IMR-90 (cell line): ENCODE results near the gene ZNF99. TPM values are rescaled to one million over a fixed set of nuclear protein-coding genes. Genes with fewer than 3 reads are reported as not detected.

Experiments used
- ATAC-seq: fragments of 200-7000 bp; cut with Tn5 transposase; 2 replicates; pipeline ENCODE4 v1.9.1; 2020; ENCODE audit warnings: low read depth, mild to moderate bottlenecking, moderate library complexity
- BruUV-seq: library from RNA; stranded (reverse); fragments of 400-500 nt; replicated peaks from 2 replicates; lab custom pipeline; 2021; lab: Mats Ljungman, UMichigan
- CTCF ChIA-PET: fragments of 300-600 bp; formaldehyde crosslinking; extraction: SDS; loops from one replicate; lab custom pipeline; 2021; ENCODE audit warnings: antibody characterized with exemption; lab: Yijun Ruan, JAX
- POLR2A ChIA-PET: fragments of 300-600 bp; sonication (Branson Sonifier 250); formaldehyde crosslinking; loops from one replicate; lab custom pipeline; 2022; ENCODE audit warnings: antibody characterized with exemption; ENCODE audit not compliant: unreplicated experiment; lab: Charles Lee
- DNase-seq: peaks from one replicate; pipeline ENCODE4 v3.0.0; 2013
- H2AFZ ChIP-seq: replicated peaks from 2 replicates; pipeline ENCODE3; 2013; ENCODE audit warnings: low read length, mild to moderate bottlenecking; ENCODE audit not compliant: poor library complexity
- H2AK5ac ChIP-seq: 2 replicates; pipeline ENCODE4 v1.6.1; 2013; ENCODE audit warnings: low read depth, low read length, inconsistent platforms
- H2AK9ac ChIP-seq: replicated peaks from 2 replicates; pipeline ENCODE3; 2013; ENCODE audit warnings: mild to moderate bottlenecking, low read depth, low read length, moderate library complexity; ENCODE audit not compliant: poor library complexity
- H2BK120ac ChIP-seq: 2 replicates; pipeline ENCODE4 v1.6.1; 2013; ENCODE audit warnings: low read depth, low read length, inconsistent platforms
- H2BK15ac ChIP-seq: 3 replicates; pipeline ENCODE4 v1.6.1; 2013; ENCODE audit warnings: low read depth, low read length, inconsistent platforms
- H2BK20ac ChIP-seq: 2 replicates; pipeline ENCODE4 v1.6.1; 2013; ENCODE audit warnings: low read depth, mild to moderate bottlenecking, inconsistent platforms, low read length, moderate library complexity
- H2BK5ac ChIP-seq: 2 replicates; pipeline ENCODE4 v1.6.1; 2013; ENCODE audit warnings: mild to moderate bottlenecking, low read depth, low read length, inconsistent platforms; ENCODE audit not compliant: poor library complexity, severe bottlenecking
- H3K14ac ChIP-seq: replicated peaks from 2 replicates; pipeline ENCODE4 v1.6.1; 2013; ENCODE audit warnings: low read depth, low read length, inconsistent platforms
- H3K18ac ChIP-seq: 2 replicates; pipeline ENCODE4 v1.6.1; 2013; ENCODE audit warnings: low read depth, low read length, control low read depth
- H3K23ac ChIP-seq: 2 replicates; pipeline ENCODE4 v1.6.1; 2013; ENCODE audit warnings: low read depth, low read length, inconsistent platforms
- H3K27ac ChIP-seq: 2 replicates; pipeline ENCODE4 v1.5.1; 2013; ENCODE audit warnings: mild to moderate bottlenecking, control low read depth, low read length; ENCODE audit not compliant: insufficient read depth
- H3K27me3 ChIP-seq: 2 replicates; pipeline ENCODE4 v1.6.1; 2013; ENCODE audit warnings: low read length; ENCODE audit not compliant: control insufficient read depth, insufficient read depth
- H3K36me3 ChIP-seq: 2 replicates; pipeline ENCODE4 v1.6.1; 2013; ENCODE audit warnings: low read length, mixed read lengths; ENCODE audit not compliant: control insufficient read depth, insufficient read depth
- H3K4ac ChIP-seq: 2 replicates; pipeline ENCODE4 v1.6.1; 2013; ENCODE audit warnings: low read depth, low read length, inconsistent platforms
- H3K4me1 ChIP-seq: 2 replicates; pipeline ENCODE4 v1.6.1; 2013; ENCODE audit warnings: low read length, mixed read lengths; ENCODE audit not compliant: control insufficient read depth, insufficient read depth
- H3K4me2 ChIP-seq: 2 replicates; pipeline ENCODE4 v1.6.1; 2013; ENCODE audit warnings: low read depth, mild to moderate bottlenecking, control low read depth, low read length, moderate library complexity
- H3K4me3 ChIP-seq: 2 replicates; pipeline ENCODE4 v1.5.1; 2013; ENCODE audit warnings: low read depth, mild to moderate bottlenecking, control low read depth, low read length, moderate library complexity; ENCODE audit not compliant: insufficient read depth
- H3K56ac ChIP-seq: 2 replicates; pipeline ENCODE4 v1.6.1; 2013; ENCODE audit warnings: low read length, inconsistent platforms; ENCODE audit not compliant: insufficient read depth; ENCODE audit errors: extremely low read depth
- H3K79me1 ChIP-seq, 2 experiments: 2 replicates each; pipeline ENCODE4 v1.6.1; 2013; ENCODE audit warnings: low read length in 2 of 2, inconsistent platforms in 1 of 2, low read depth in 1 of 2
- H3K9ac ChIP-seq: 2 replicates; pipeline ENCODE4 v1.6.1; 2013; ENCODE audit warnings: low read depth, low read length, control low read depth
- H3K9me1 ChIP-seq: 2 replicates; pipeline ENCODE4 v1.6.1; 2013; ENCODE audit warnings: low read length, inconsistent platforms; ENCODE audit not compliant: insufficient read depth
- H3K9me3 ChIP-seq: 2 replicates; pipeline ENCODE4 v1.6.1; 2013; ENCODE audit warnings: low read length; ENCODE audit not compliant: control insufficient read depth, insufficient read depth
- H4K20me1 ChIP-seq: 2 replicates; pipeline ENCODE4 v1.6.1; 2013; ENCODE audit warnings: low read length, inconsistent platforms; ENCODE audit not compliant: insufficient read depth
- H4K5ac ChIP-seq: 2 replicates; pipeline ENCODE4 v1.6.1; 2013; ENCODE audit warnings: mild to moderate bottlenecking, low read depth, low read length, control low read depth
- H4K8ac ChIP-seq, 2 experiments: 2 replicates each; pipeline ENCODE4 v1.6.1; 2013; ENCODE audit warnings: low read depth in 2 of 2, low read length in 2 of 2, control low read depth in 1 of 2, inconsistent platforms in 1 of 2
- H4K91ac ChIP-seq: 2 replicates; pipeline ENCODE4 v1.6.1; 2013; ENCODE audit warnings: low read depth, low read length, inconsistent platforms; ENCODE audit not compliant: insufficient read depth
- BHLHE40 ChIP-seq: fragments of 150-350 bp; IDR thresholded peaks from 2 replicates; pipeline ENCODE4 v1.6.1; 2016; ENCODE audit warnings: mild to moderate bottlenecking, low read depth, low read length
- CEBPB ChIP-seq: IDR thresholded peaks from 2 replicates; pipeline ENCODE4 v1.6.1; 2012; ENCODE audit warnings: low read depth, low read length, improper control_type of control experiment
- CHD1 ChIP-seq: IDR thresholded peaks from 2 replicates; pipeline ENCODE4 v1.6.1; 2012; ENCODE audit warnings: low read depth, low read length, improper control_type of control experiment
- FOS ChIP-seq: fragments of 150-350 bp; IDR thresholded peaks from 2 replicates; pipeline ENCODE4 v1.6.1; 2016; ENCODE audit warnings: low read depth, low read length
- MAFK ChIP-seq: IDR thresholded peaks from 2 replicates; pipeline ENCODE4 v1.6.1; 2012; ENCODE audit warnings: low read depth, low read length, improper control_type of control experiment
- MAZ ChIP-seq: IDR thresholded peaks from 2 replicates; pipeline ENCODE4 v1.6.1; 2012; ENCODE audit warnings: low read depth, mild to moderate bottlenecking, low read length, improper control_type of control experiment, moderate library complexity, borderline replicate concordance
- MXI1 ChIP-seq: IDR thresholded peaks from 2 replicates; pipeline ENCODE4 v1.6.1; 2012; ENCODE audit warnings: low read depth, mild to moderate bottlenecking, low read length, moderate library complexity, borderline replicate concordance
- POLR2A ChIP-seq: IDR thresholded peaks from 2 replicates; pipeline ENCODE4 v1.6.1; 2012; ENCODE audit warnings: mild to moderate bottlenecking, low read depth, low read length
- RAD21 ChIP-seq: IDR thresholded peaks from 2 replicates; pipeline ENCODE4 v1.6.1; 2012; ENCODE audit warnings: low read length, improper control_type of control experiment
- RCOR1 ChIP-seq: IDR thresholded peaks from 2 replicates; pipeline ENCODE4 v1.6.1; 2012; ENCODE audit warnings: mild to moderate bottlenecking, low read length, improper control_type of control experiment; ENCODE audit not compliant: insufficient replicate concordance
- RFX5 ChIP-seq: IDR thresholded peaks from 2 replicates; pipeline ENCODE4 v1.8.0; 2012; ENCODE audit warnings: low read depth, mild to moderate bottlenecking, low read length, moderate library complexity
- SMC3 ChIP-seq: fragments of 150-350 bp; IDR thresholded peaks from 2 replicates; pipeline ENCODE4 v1.6.1; 2016; ENCODE audit warnings: low read depth, mild to moderate bottlenecking, antibody characterized with exemption, low read length, moderate library complexity
- WGBS, 2 experiments: methylation state at CpG; one replicate each; pipeline versions ENCODE4 v1.1.5 to v1.1.7; 2013; ENCODE audit warnings: missing lambda C conversion rate in 2 of 2; ENCODE audit not compliant: insufficient read length in 1 of 2; ENCODE audit errors: extremely low coverage in 2 of 2; 5-methylcytosine and 5-hydroxymethylcytosine counted together
- dilution Hi-C: fragments of 300-500 bp; cut with HindIII; formaldehyde crosslinking; loops from one replicate; pipeline ENCODE4 v1.14.3; 2018; ENCODE audit warnings: low sequenced_read_pairs; ENCODE audit not compliant: unreplicated experiment
- in situ Hi-C: fragments of 300-500 bp; cut with MboI; formaldehyde crosslinking; loops from 3 replicates; pipeline ENCODE4 v1.14.3; 2019; ENCODE audit warnings: low sequenced_read_pairs, inconsistent platforms, mixed read lengths
- intact Hi-C: fragments of 100-400 bp; cut with micrococcal nuclease; formaldehyde crosslinking; loops from 2 replicates; pipeline ENCODE4 v1.10.0; 2022
- polyA plus RNA-seq, 3 experiments: library from polyadenylated mRNA; depleted of rRNA; stranded (reverse); fragments of >200 nt; gene quantifications; 2 replicates each; pipeline ENCODE4 v1.2.3, GENCODE V29; 2012; ENCODE audit warnings: low replicate concordance in 1 of 3
- total RNA-seq: library from RNA; depleted of rRNA; stranded (reverse); fragments of >200 nt; gene quantifications from 2 replicates; pipeline ENCODE4 v1.2.3, GENCODE V29; 2012
- TF ChIP-seq, protein P1 (sequence below): conservative IDR thresholded peaks from 2 replicates; pipeline ENCODE4 v1.5.1; 2012; ENCODE audit warnings: mild to moderate bottlenecking, low read depth, low read length, improper control_type of control experiment
- TF ChIP-seq, protein P2 (sequence below): fragments of 150-350 bp; IDR thresholded peaks from 2 replicates; pipeline ENCODE4 v1.6.1; 2016; ENCODE audit warnings: low read depth, mild to moderate bottlenecking, low read length, moderate library complexity, borderline replicate concordance

ZNF99 gene
- total and polyA plus RNA-seq, 2 of the 4 experiments (the other 2 are of a cell fraction), result not detected

DNA sequence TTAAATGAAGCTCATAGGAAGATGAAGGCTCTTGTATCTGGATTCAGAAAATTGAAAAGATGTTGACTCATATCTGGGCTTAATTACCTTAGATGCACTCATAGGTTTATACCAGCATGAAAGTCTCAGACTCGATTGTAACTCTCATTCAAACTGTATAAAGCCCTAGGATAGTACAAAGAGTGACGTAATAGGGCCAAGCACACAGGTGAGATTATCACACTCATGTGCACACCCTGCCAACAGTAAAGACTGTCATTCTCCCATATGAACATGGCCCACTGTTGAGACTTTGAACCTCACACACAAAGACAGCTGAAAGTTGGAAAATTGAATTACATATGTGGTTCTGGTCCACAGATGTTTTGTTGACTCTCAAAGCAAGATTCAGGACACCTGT is 30.2 kb upstream of the ZNF99 start:
- Histone ChIP-seq H3K9me3 (peaks cover 40% of the 10 kb centered on the region), H3K36me3 (no peaks in the 10 kb centered on the region), H2AFZ (no peak overlapping the region), H3K79me1 (no peaks in the 10 kb centered on the region), H3K18ac (no peak overlapping the region), H3K4me1 (no peaks in the 10 kb centered on the region), H3K4me3 (no peak overlapping the region), H2BK15ac (no peak overlapping the region), H3K4ac (no peak overlapping the region), H3K14ac (no peak overlapping the region), H4K91ac (no peak overlapping the region), H4K8ac (no peak overlapping the region), H2BK20ac (no peak overlapping the region), H3K56ac (no peak overlapping the region), H3K27ac (no peak overlapping the region), H4K20me1 (no peaks in the 10 kb centered on the region), H3K9me1 (no peaks in the 10 kb centered on the region), H3K23ac (no peak overlapping the region), H3K9ac (no peak overlapping the region), H2BK120ac (no peak overlapping the region), H2BK5ac (no peak overlapping the region), H3K27me3 (no peaks in the 10 kb centered on the region), H3K4me2 (no peak overlapping the region), H4K5ac (no peak overlapping the region), H2AK5ac (no peak overlapping the region), H2AK9ac (no peak overlapping the region)
- dilution Hi-C loops, result no loop called here
- DNase-seq (no peak), ATAC-seq (no peak)
- in situ Hi-C loops, result no loop called here
- ChIA-PET CTCF (no interaction called here), POLR2A (no interaction called here)
- TF ChIP-seq RFX5, result no peak
- no peak for TF ChIP-seq RCOR1
- no peak for TF ChIP-seq BHLHE40
- no peak for TF ChIP-seq RAD21
- TF ChIP-seq MAZ, result no peak
- no peak for TF ChIP-seq CEBPB
- no peak for TF ChIP-seq POLR2A
- TF ChIP-seq, protein P1, sequence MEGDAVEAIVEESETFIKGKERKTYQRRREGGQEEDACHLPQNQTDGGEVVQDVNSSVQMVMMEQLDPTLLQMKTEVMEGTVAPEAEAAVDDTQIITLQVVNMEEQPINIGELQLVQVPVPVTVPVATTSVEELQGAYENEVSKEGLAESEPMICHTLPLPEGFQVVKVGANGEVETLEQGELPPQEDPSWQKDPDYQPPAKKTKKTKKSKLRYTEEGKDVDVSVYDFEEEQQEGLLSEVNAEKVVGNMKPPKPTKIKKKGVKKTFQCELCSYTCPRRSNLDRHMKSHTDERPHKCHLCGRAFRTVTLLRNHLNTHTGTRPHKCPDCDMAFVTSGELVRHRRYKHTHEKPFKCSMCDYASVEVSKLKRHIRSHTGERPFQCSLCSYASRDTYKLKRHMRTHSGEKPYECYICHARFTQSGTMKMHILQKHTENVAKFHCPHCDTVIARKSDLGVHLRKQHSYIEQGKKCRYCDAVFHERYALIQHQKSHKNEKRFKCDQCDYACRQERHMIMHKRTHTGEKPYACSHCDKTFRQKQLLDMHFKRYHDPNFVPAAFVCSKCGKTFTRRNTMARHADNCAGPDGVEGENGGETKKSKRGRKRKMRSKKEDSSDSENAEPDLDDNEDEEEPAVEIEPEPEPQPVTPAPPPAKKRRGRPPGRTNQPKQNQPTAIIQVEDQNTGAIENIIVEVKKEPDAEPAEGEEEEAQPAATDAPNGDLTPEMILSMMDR, result no peak
- TF ChIP-seq MXI1, result no peak
- TF ChIP-seq, protein P2, sequence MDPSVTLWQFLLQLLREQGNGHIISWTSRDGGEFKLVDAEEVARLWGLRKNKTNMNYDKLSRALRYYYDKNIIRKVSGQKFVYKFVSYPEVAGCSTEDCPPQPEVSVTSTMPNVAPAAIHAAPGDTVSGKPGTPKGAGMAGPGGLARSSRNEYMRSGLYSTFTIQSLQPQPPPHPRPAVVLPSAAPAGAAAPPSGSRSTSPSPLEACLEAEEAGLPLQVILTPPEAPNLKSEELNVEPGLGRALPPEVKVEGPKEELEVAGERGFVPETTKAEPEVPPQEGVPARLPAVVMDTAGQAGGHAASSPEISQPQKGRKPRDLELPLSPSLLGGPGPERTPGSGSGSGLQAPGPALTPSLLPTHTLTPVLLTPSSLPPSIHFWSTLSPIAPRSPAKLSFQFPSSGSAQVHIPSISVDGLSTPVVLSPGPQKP, result no peak
- no peak for TF ChIP-seq FOS
- no peak for TF ChIP-seq CHD1
- TF ChIP-seq SMC3, result no peak
- TF ChIP-seq MAFK, result no peak
- intact Hi-C loops, result no loop called here
- WGBS, 2 experiments, result no CpG with 5 or more reads among the region's 2 CpGs
- no TSS peak for BruUV-seq
